GM12878 (cell line): ENCODE data around the gene CAMK1. TPM values are rescaled to one million over a fixed set of nuclear protein-coding genes. Genes with fewer than 3 reads are reported as not detected.

Source experiments
- CEBPZ ChIP-seq: fragments of 150-350 bp; IDR thresholded peaks from 2 replicates; pipeline ENCODE4 v1.6.1; 2016; ENCODE audit warnings: low read depth, low read length
- EP300 ChIP-seq, 2 experiments: fragments of 150-350 bp in 1 of 2; IDR thresholded peaks; 2 replicates each; pipeline ENCODE4 v1.6.1; 2011 to 2012; ENCODE audit warnings: low read depth in 2 of 2, low read length in 2 of 2, borderline replicate concordance in 1 of 2, improper control_type of control experiment in 1 of 2, inconsistent platforms in 1 of 2; ENCODE audit not compliant: control insufficient read depth in 1 of 2
- JUND ChIP-seq: IDR thresholded peaks from 2 replicates; pipeline ENCODE4 v1.6.1; 2012; ENCODE audit warnings: low read depth, mild to moderate bottlenecking, low read length, improper control_type of control experiment, moderate library complexity
- KLF5 ChIP-seq: fragments of 450-650 bp; IDR thresholded peaks from 2 replicates; pipeline ENCODE4 v1.6.1; 2014; ENCODE audit warnings: mild to moderate bottlenecking; ENCODE audit not compliant: partially characterized antibody
- LARP7 ChIP-seq: fragments of 450-650 bp; IDR thresholded peaks from 2 replicates; pipeline ENCODE4 v1.6.1; 2017; ENCODE audit warnings: mild to moderate bottlenecking
- MLLT1 ChIP-seq: fragments of 450-650 bp; IDR thresholded peaks from 2 replicates; pipeline ENCODE4 v1.6.1; 2016; ENCODE audit warnings: mild to moderate bottlenecking
- MXI1 ChIP-seq: fragments of 150-350 bp; IDR thresholded peaks from 2 replicates; pipeline ENCODE4 v1.6.1; 2011; ENCODE audit warnings: low read depth, mild to moderate bottlenecking, inconsistent platforms, low read length, improper control_type of control experiment
- NFYA ChIP-seq: IDR thresholded peaks from 2 replicates; pipeline ENCODE4 v1.6.1; 2011; ENCODE audit warnings: low read depth, mild to moderate bottlenecking, low read length, improper control_type of control experiment, borderline replicate concordance
- NRF1 ChIP-seq: conservative IDR thresholded peaks from 2 replicates; pipeline ENCODE4 v1.6.1; 2011; ENCODE audit warnings: mild to moderate bottlenecking, low read depth, low read length, improper control_type of control experiment
- POLR2A ChIP-seq: IDR thresholded peaks from 2 replicates; pipeline ENCODE4 v1.6.1; 2011; ENCODE audit warnings: low read depth, mild to moderate bottlenecking, low read length
- RUNX3 ChIP-seq: IDR thresholded peaks from 2 replicates; pipeline ENCODE4 v1.6.1; 2012; ENCODE audit warnings: low read length, inconsistent platforms
- SMAD1 ChIP-seq: fragments of 450-650 bp; IDR thresholded peaks from 2 replicates; pipeline ENCODE4 v1.6.1; 2018; ENCODE audit warnings: mild to moderate bottlenecking, low read depth; ENCODE audit not compliant: partially characterized antibody
- ZNF592 ChIP-seq: fragments of 450-650 bp; IDR thresholded peaks from 2 replicates; pipeline ENCODE4 v1.6.1; 2017; ENCODE audit warnings: mild to moderate bottlenecking, moderate library complexity
- ZNF622 ChIP-seq: fragments of 450-650 bp; IDR thresholded peaks from 2 replicates; pipeline ENCODE4 v1.6.1; 2017; ENCODE audit warnings: mild to moderate bottlenecking, inconsistent platforms
- ZNF687 ChIP-seq: fragments of 450-650 bp; IDR thresholded peaks from 2 replicates; pipeline ENCODE4 v1.6.1; 2017; ENCODE audit warnings: mild to moderate bottlenecking, moderate library complexity
- polyA plus RNA-seq, 11 experiments: library from polyadenylated mRNA; depleted of rRNA in 4 of 11; unstranded in 6 of 11; stranded (reverse) in 5 of 11; fragments of >200 nt; fragmentation: Nextera tagmentation in 4 of 11; fragmentation: Illumina TruSeq in 1 of 11; extraction: Ambion mirVana in 4 of 11; extraction: Trizol in 1 of 11; gene quantifications; 1 replicate in 1 of 11; 2 replicates in 10 of 11; pipeline versions ENCODE4 v1.2.1 to v1.2.3, GENCODE V29; 2011 to 2016; ENCODE audit warnings: inconsistent platforms in 2 of 11, missing spikeins in 2 of 11, low read depth in 1 of 11
- total RNA-seq, 4 experiments: library from RNA; depleted of rRNA in 3 of 4; stranded (reverse); fragments of >200 nt in 3 of 4; fragmentation: Illumina TruSeq in 1 of 4; extraction: Trizol in 1 of 4; gene quantifications; 2 replicates each; pipeline versions ENCODE4 v1.2.1 to v1.2.3, GENCODE V29; 2013 to 2021

Gene CAMK1
- total and polyA plus RNA-seq, 10 of the 15 experiments (the other 5 are each of a cell fraction or from before 2014, with no cell fraction given): 0.24 to 2.1 (median 0.51) TPM; not detected in 2

GRCh38 chr3:9731206-9732079 is 38.3 kb downstream of the CAMK1 start, which contains the start of gene BRPF1 (continued):
- no peak for TF ChIP-seq ZNF622
- no peak for TF ChIP-seq ZNF592
- TF ChIP-seq JUND: no peak
- peak; percentile 78 for TF ChIP-seq KLF5
- peak; percentile 100 for TF ChIP-seq LARP7
- TF ChIP-seq MLLT1: peak; percentile 76
- peak; percentile 11; the same call in 1 of the 2 replicates for TF ChIP-seq NRF1
- TF ChIP-seq MXI1: peak; percentile 49; the same call in 1 of the 2 replicates
- peak; percentile 92 for TF ChIP-seq POLR2A
- no peak for TF ChIP-seq ZNF687
- TF ChIP-seq CEBPZ: no peak
- peak; percentile 83 for TF ChIP-seq RUNX3
- TF ChIP-seq NFYA: no peak
- no peak for TF ChIP-seq SMAD1
- peak in 1 of 2 experiments; percentile 99; a peak in 2 of 4 replicates for TF ChIP-seq EP300 (IDR thresholded peaks at IDR 0.05; ENCODE audit: borderline replicate concordance in 1 of 2, control insufficient read depth in 1 of 2, low read depth in 2 of 2, low read length in 2 of 2)
